Measurements from ENCODE around the gene CDPF1. TPM values are rescaled to one million over a fixed set of nuclear protein-coding genes. Genes with fewer than 3 reads are reported as not detected.

CDPF1 gene
- total RNA-seq, 1 donor from 2014 or later = 11.0 TPM

Other genes starting within 250 kb of the CDPF1 start
- 7.1 and 7.5 TPM in 2 replicates for gene PPARA, start 99.8 kb downstream of the CDPF1 start, total RNA-seq
- under 0.01 and 0.04 TPM in 2 replicates for gene PKDREJ, start 13.1 kb upstream of the CDPF1 start, total RNA-seq
- gene TTC38, start 17.7 kb upstream of the CDPF1 start, total RNA-seq = 27.6 and 28.2 TPM in 2 replicates
- 8.6 and 15.4 TPM in 2 replicates for gene GTSE1, start 46.6 kb upstream of the CDPF1 start, total RNA-seq
- 28.4 and 37.5 TPM in 2 replicates for gene TRMU, start 85.4 kb upstream of the CDPF1 start, total RNA-seq